Gastroesophageal sphincter (tissue), 4 donors: Measurements from ENCODE around the gene TRAPPC6A. TPM values are rescaled to one million over a fixed set of nuclear protein-coding genes. Genes with fewer than 3 reads are reported as not detected.

Source experiments
- ATAC-seq: fragments of 150-250 bp; one replicate; pipeline ENCODE4 v1.9.1; 2016; ENCODE audit warnings: mild to moderate bottlenecking, moderate library complexity
- H3K27ac ChIP-seq, 4 donors: fragments of 200-600 bp; sonication (generic) in 3 of 4; 1 replicate in 3 of 4; 2 replicates in 1 of 4; pipeline ENCODE4 v1.5.1; 2016 to 2019
- H3K27me3 ChIP-seq: fragments of 200-600 bp; sonication (generic); one replicate; pipeline ENCODE4 v1.5.1; 2019
- H3K36me3 ChIP-seq, 2 donors: fragments of 200-600 bp; sonication (generic); one replicate each; pipeline ENCODE4 v1.5.1; 2019; ENCODE audit warnings: control low read depth in 1 of 2
- H3K4me1 ChIP-seq, 3 donors: fragments of 200-600 bp; sonication (generic); 1 replicate in 2 of 3; 2 replicates in 1 of 3; pipeline ENCODE4 v1.5.1; 2016 to 2019; ENCODE audit warnings: control low read depth in 2 of 3
- H3K4me3 ChIP-seq, 2 donors: fragments of 200-600 bp; sonication (generic); one replicate each; pipeline ENCODE4 v1.5.1; 2019; ENCODE audit warnings: mild to moderate bottlenecking in 1 of 2, moderate library complexity in 1 of 2
- H3K9me3 ChIP-seq, 3 donors: fragments of 200-600 bp; sonication (generic); one replicate each; pipeline ENCODE4 v1.5.1; 2017 to 2019; ENCODE audit warnings: control low read depth in 2 of 3
- EP300 ChIP-seq: sonication (generic); formaldehyde crosslinking; IDR thresholded peaks from one replicate; pipeline ENCODE4 v1.6.1; 2017; ENCODE audit warnings: antibody characterized with exemption, mild to moderate bottlenecking
- POLR2A ChIP-seq, 2 donors: fragments of 450-650 bp; IDR thresholded peaks; one replicate each; pipeline ENCODE4 v1.6.1; 2017; ENCODE audit warnings: antibody characterized with exemption in 2 of 2, mild to moderate bottlenecking in 2 of 2, moderate library complexity in 1 of 2
- POLR2AphosphoS5 ChIP-seq: sonication (generic); formaldehyde crosslinking; IDR thresholded peaks from one replicate; pipeline ENCODE4 v1.6.1; 2017; ENCODE audit warnings: antibody characterized with exemption
- WGBS, 2 donors: methylation state at CpG; one replicate each; pipeline ENCODE4 v1.1.5; 2018; ENCODE audit warnings: low coverage in 1 of 2; 5-methylcytosine and 5-hydroxymethylcytosine counted together
- total RNA-seq, 4 donors: library from RNA; depleted of rRNA; stranded (reverse); fragments of >200 nt; gene quantifications; one replicate each; pipeline ENCODE4 v1.1.0, GENCODE V29; 2016
- TF ChIP-seq, protein P1 (sequence below), 4 experiments: fragments of 200-600 bp in 2 of 4; fragments of 450-650 bp in 2 of 4; sonication (generic) in 1 of 4; IDR thresholded peaks; one replicate each; pipeline ENCODE4 v1.5.1; 2017 to 2019; ENCODE audit warnings: antibody characterized with exemption in 4 of 4, mild to moderate bottlenecking in 2 of 4, moderate library complexity in 2 of 4

Gene TRAPPC6A
- total RNA-seq, 4 donors from 2014 or later: 16.2 to 24.0 (median 20.7) TPM

DNA sequence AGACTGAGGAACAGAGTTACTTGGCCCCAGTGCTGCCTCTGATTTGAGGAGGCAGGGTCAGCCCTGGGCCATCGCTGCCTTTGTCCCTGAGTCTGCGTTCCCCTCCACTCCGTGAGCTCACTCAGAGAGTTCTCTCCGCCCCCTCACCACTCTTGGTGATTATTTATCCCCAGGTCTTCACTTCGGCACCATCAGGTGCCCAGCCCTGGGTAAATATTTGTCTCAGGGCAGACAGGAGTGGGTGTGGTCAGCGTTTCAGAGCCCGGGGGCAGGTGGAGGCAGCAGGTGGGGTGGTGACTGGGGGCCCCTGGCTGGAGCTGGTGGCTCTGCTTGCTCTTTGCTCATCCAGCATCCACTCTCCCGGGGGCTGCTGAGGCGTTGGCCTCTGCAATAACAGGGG lies 64.4 kb downstream of the TRAPPC6A start:
- no peaks in the 10 kb centered on the region for H3K27me3 ChIP-seq
- 80% methylated on average over 2 of the region's 9 CpGs; no CpG with 5 or more reads in 1 of the 2 donors for WGBS, 2 donors
- H3K4me3 ChIP-seq: no peak overlapping the region
- no peak for ATAC-seq
- no peaks in the 10 kb centered on the region for H3K36me3 ChIP-seq
- H3K4me1 ChIP-seq: peaks cover 0 to 22% (median 4%) of the 10 kb centered on the region in 3 donors
- TF ChIP-seq POLR2A (IDR thresholded peaks at IDR 0.05) (no peak), POLR2AphosphoS5 (no peak), EP300 (no peak)
- TF ChIP-seq, protein P1, sequence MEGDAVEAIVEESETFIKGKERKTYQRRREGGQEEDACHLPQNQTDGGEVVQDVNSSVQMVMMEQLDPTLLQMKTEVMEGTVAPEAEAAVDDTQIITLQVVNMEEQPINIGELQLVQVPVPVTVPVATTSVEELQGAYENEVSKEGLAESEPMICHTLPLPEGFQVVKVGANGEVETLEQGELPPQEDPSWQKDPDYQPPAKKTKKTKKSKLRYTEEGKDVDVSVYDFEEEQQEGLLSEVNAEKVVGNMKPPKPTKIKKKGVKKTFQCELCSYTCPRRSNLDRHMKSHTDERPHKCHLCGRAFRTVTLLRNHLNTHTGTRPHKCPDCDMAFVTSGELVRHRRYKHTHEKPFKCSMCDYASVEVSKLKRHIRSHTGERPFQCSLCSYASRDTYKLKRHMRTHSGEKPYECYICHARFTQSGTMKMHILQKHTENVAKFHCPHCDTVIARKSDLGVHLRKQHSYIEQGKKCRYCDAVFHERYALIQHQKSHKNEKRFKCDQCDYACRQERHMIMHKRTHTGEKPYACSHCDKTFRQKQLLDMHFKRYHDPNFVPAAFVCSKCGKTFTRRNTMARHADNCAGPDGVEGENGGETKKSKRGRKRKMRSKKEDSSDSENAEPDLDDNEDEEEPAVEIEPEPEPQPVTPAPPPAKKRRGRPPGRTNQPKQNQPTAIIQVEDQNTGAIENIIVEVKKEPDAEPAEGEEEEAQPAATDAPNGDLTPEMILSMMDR (IDR thresholded peaks at IDR 0.05): no peak
- H3K27ac ChIP-seq: no peak overlapping the region
- H3K9me3 ChIP-seq: no peaks in the 10 kb centered on the region

Other genes with a start within 250 kb of the TRAPPC6A start
- not detected for gene APOC4, start 236.0 kb downstream of the TRAPPC6A start, total RNA-seq
- gene APOC2, start 232.2 kb downstream of the TRAPPC6A start, total RNA-seq: not detected
- 10 to 100 TPM; 41.7 to 76.3 (median 43.2) TPM for gene CLPTM1, start 222.9 kb downstream of the TRAPPC6A start, total RNA-seq
- gene RELB, start 176.8 kb downstream of the TRAPPC6A start, total RNA-seq: 1 to 10 TPM; 4.0 to 9.2 (median 6.0) TPM
- 10 to 100 TPM; 33.6 to 82.5 (median 54.7) TPM for gene CLASRP, start 139.2 kb downstream of the TRAPPC6A start, total RNA-seq
- under 1 TPM in 1 of 4 donors, not detected in 3; 0.50 TPM for gene ZNF296, start 101.8 kb downstream of the TRAPPC6A start, total RNA-seq
- gene GEMIN7, start 99.0 kb downstream of the TRAPPC6A start, total RNA-seq: 10 to 100 TPM in 3 of 4 donors, 1 to 10 TPM in 1; 6.4 to 17.6 (median 14.8) TPM
- 10 to 100 TPM; 22.6 to 51.4 (median 24.6) TPM for gene PPP1R37, start 85.1 kb downstream of the TRAPPC6A start, total RNA-seq
- under 1 TPM in 2 of 4 donors, not detected in 2; 0.16 to 0.39 TPM for gene NKPD1, start 17.3 kb downstream of the TRAPPC6A start, total RNA-seq
- 10 to 100 TPM in 1 of 4 donors, 1 to 10 TPM in 3; 5.0 to 17.0 (median 7.8) TPM for gene BLOC1S3, start 547 bp upstream of the TRAPPC6A start, total RNA-seq
- gene EXOC3L2, start 67.2 kb upstream of the TRAPPC6A start, total RNA-seq: 1 to 10 TPM; 1.2 to 2.9 (median 2.0) TPM
- gene MARK4, start 73.0 kb upstream of the TRAPPC6A start, total RNA-seq: 10 to 100 TPM; 14.0 to 35.5 (median 20.6) TPM
- gene CKM, start 144.6 kb upstream of the TRAPPC6A start, total RNA-seq: under 1 TPM in 2 of 4 donors, not detected in 2; 0.17 to 0.73 TPM
- gene KLC3, start 162.5 kb upstream of the TRAPPC6A start, total RNA-seq: 1 to 10 TPM in 1 of 4 donors, not detected in 3; 1.3 TPM
- 10 to 100 TPM in 3 of 4 donors, 1 to 10 TPM in 1; 7.1 to 18.8 (median 12.5) TPM for gene ERCC2, start 192.3 kb upstream of the TRAPPC6A start, total RNA-seq
- gene PPP1R13L, start 226.8 kb upstream of the TRAPPC6A start, total RNA-seq: 10 to 100 TPM in 1 of 4 donors, 1 to 10 TPM in 3; 5.5 to 15.5 (median 9.3) TPM
- gene POLR1G, start 228.4 kb upstream of the TRAPPC6A start, total RNA-seq: 10 to 100 TPM in 1 of 4 donors, 1 to 10 TPM in 3; 1.7 to 10.7 (median 5.8) TPM
- gene ERCC1, start 245.7 kb upstream of the TRAPPC6A start, total RNA-seq: 10 to 100 TPM; 52.7 to 84.6 (median 68.4) TPM